Measurements from ENCODE around the gene CETP. TPM values are rescaled to one million over a fixed set of nuclear protein-coding genes. Genes with fewer than 3 reads are reported as not detected.
A peak's percentile ranks its signal among the peaks of the same experiment; 100 is the strongest.

The CETP gene
- total and polyA plus RNA-seq, 2 donors (not counting 1 experiment from before 2014, with no cell fraction given), result 0.06 TPM; not detected in 1

- H2AFZ ChIP-seq (ENCODE audit: low read length), result no peak overlapping the region
- H4K20me1 ChIP-seq (ENCODE audit: control insufficient read depth, extremely low read depth, insufficient read depth, low read length), result peaks cover 4% of the 10 kb centered on the region
- H3K9ac ChIP-seq (ENCODE audit: insufficient read depth, low read length), result no peak overlapping the region
- no peaks in the 10 kb centered on the region for H3K9me3 ChIP-seq (ENCODE audit: control insufficient read depth, insufficient read depth, low read depth, low read length)
- peaks cover 19% of the 10 kb centered on the region for H3K36me3 ChIP-seq (ENCODE audit: control insufficient read depth, insufficient read depth, low read length)
- TF ChIP-seq CTCF (conservative IDR thresholded peaks at IDR 0.05 in 1 of 2, IDR thresholded peaks at IDR 0.05 in 1 of 2; ENCODE audit: low read depth in 1 of 2, low read length in 2 of 2) (no peak), EZH2 (IDR thresholded peaks at IDR 0.05; ENCODE audit: low read length, missing control alignments) (no peak)
- H3K27ac ChIP-seq (ENCODE audit: insufficient read depth, low read length), result no peak overlapping the region
- peak overlapping the region; percentile 9 for H3K4me2 ChIP-seq (ENCODE audit: extremely low read depth, insufficient read depth, low read length)
- peaks cover 3% of the 10 kb centered on the region for H3K4me1 ChIP-seq (ENCODE audit: control insufficient read depth, extremely low read depth, insufficient read depth, low read length)
- DNase-seq (ENCODE audit: low read depth in 2 of 2), result no peak
- no peaks in the 10 kb centered on the region for H3K27me3 ChIP-seq (ENCODE audit: control insufficient read depth, insufficient read depth, low read length)
- H3K79me2 ChIP-seq (ENCODE audit: control insufficient read depth, insufficient read depth, low read length), result peaks cover 50% of the 10 kb centered on the region
- peak overlapping the region; percentile 2 to 100 (median 66) for H3K4me3 ChIP-seq (replicated peaks in 1 of 4; ENCODE audit: control extremely low read depth in 1 of 4, insufficient read depth in 1 of 4, low read depth in 3 of 4, low read length in 4 of 4)
Observed at GRCh38 chr16:56935201-56935600, 26.5 kb upstream of the CETP start.

GRCh38 chr16:56936491-56936890 lies 25.3 kb upstream of the CETP start:
- Histone ChIP-seq H2AFZ (ENCODE audit: low read length) (no peak overlapping the region), H4K20me1 (ENCODE audit: control insufficient read depth, extremely low read depth, insufficient read depth, low read length) (peaks cover 4% of the 10 kb centered on the region)

GRCh38 chr16:56936950-56937349 lies 24.8 kb upstream of the CETP start:
- Histone ChIP-seq H3K4me3 (replicated peaks in 1 of 4; ENCODE audit: control extremely low read depth in 1 of 4, insufficient read depth in 1 of 4, low read depth in 3 of 4, low read length in 4 of 4) (peak overlapping the region in 1 of 4 experiments; percentile 96), H3K27me3 (ENCODE audit: control insufficient read depth, insufficient read depth, low read length) (no peaks in the 10 kb centered on the region), H2AFZ (ENCODE audit: low read length) (no peak overlapping the region), H3K9me3 (ENCODE audit: control insufficient read depth, insufficient read depth, low read depth, low read length) (no peaks in the 10 kb centered on the region), H3K9ac (ENCODE audit: insufficient read depth, low read length) (no peak overlapping the region), H3K4me2 (ENCODE audit: extremely low read depth, insufficient read depth, low read length) (no peak overlapping the region), H3K4me1 (ENCODE audit: control insufficient read depth, extremely low read depth, insufficient read depth, low read length) (no peaks in the 10 kb centered on the region), H3K36me3 (ENCODE audit: control insufficient read depth, insufficient read depth, low read length) (peaks cover 29% of the 10 kb centered on the region), H3K27ac (ENCODE audit: insufficient read depth, low read length) (no peak overlapping the region), H3K79me2 (ENCODE audit: control insufficient read depth, insufficient read depth, low read length) (peaks cover 50% of the 10 kb centered on the region), H4K20me1 (ENCODE audit: control insufficient read depth, extremely low read depth, insufficient read depth, low read length) (peaks cover 4% of the 10 kb centered on the region)
- TF ChIP-seq CTCF (conservative IDR thresholded peaks at IDR 0.05 in 1 of 2, IDR thresholded peaks at IDR 0.05 in 1 of 2; ENCODE audit: low read depth in 1 of 2, low read length in 2 of 2), result no peak
- no peak for TF ChIP-seq EZH2 (IDR thresholded peaks at IDR 0.05; ENCODE audit: low read length, missing control alignments)
- DNase-seq (ENCODE audit: low read depth in 2 of 2), result no peak

More at GRCh38 chr16:56936491-56936890, 25.3 kb upstream of the CETP start:
- H3K4me1 ChIP-seq (ENCODE audit: control insufficient read depth, extremely low read depth, insufficient read depth, low read length), result no peaks in the 10 kb centered on the region
- no peak overlapping the region for H3K9ac ChIP-seq (ENCODE audit: insufficient read depth, low read length)
- peaks cover 50% of the 10 kb centered on the region for H3K79me2 ChIP-seq (ENCODE audit: control insufficient read depth, insufficient read depth, low read length)
- DNase-seq (ENCODE audit: low read depth in 2 of 2), result peak in 1 of 2 donors; percentile 80
- peak overlapping the region; percentile 39 for H3K4me2 ChIP-seq (ENCODE audit: extremely low read depth, insufficient read depth, low read length)
- H3K4me3 ChIP-seq (replicated peaks in 1 of 4; ENCODE audit: control extremely low read depth in 1 of 4, insufficient read depth in 1 of 4, low read depth in 3 of 4, low read length in 4 of 4), result peak overlapping the region in 1 of 4 experiments; percentile 96
- H3K27me3 ChIP-seq (ENCODE audit: control insufficient read depth, insufficient read depth, low read length), result no peaks in the 10 kb centered on the region
- no peak for TF ChIP-seq CTCF (conservative IDR thresholded peaks at IDR 0.05 in 1 of 2, IDR thresholded peaks at IDR 0.05 in 1 of 2; ENCODE audit: low read depth in 1 of 2, low read length in 2 of 2)
- TF ChIP-seq EZH2 (IDR thresholded peaks at IDR 0.05; ENCODE audit: low read length, missing control alignments), result no peak
- peaks cover 26% of the 10 kb centered on the region for H3K36me3 ChIP-seq (ENCODE audit: control insufficient read depth, insufficient read depth, low read length)
- H3K9me3 ChIP-seq (ENCODE audit: control insufficient read depth, insufficient read depth, low read depth, low read length), result no peaks in the 10 kb centered on the region
- no peak overlapping the region for H3K27ac ChIP-seq (ENCODE audit: insufficient read depth, low read length)

All from fibroblast of lung (primary cell).